ENCODE data around the gene IQCF6.

IQCF6 gene

GRCh38 chr3:51733859-51734571, 45.0 kb downstream of the IQCF6 start:
- Histone ChIP-seq H3K36me3 (ENCODE audit: insufficient read depth, low read depth, low read length) (no peaks in the 10 kb centered on the region), H3K4me3 (ENCODE audit: low read length) (peak overlapping the region; percentile 30; the same call in 1 of the 2 replicates)

GRCh38 chr3:51729042-51729633, 49.9 kb downstream of the IQCF6 start:
- Histone ChIP-seq H3K27me3 (ENCODE audit: insufficient read depth, low read length) (no peaks in the 10 kb centered on the region), H3K27ac (ENCODE audit: low read length) (no peak overlapping the region), H3K4me1 (ENCODE audit: insufficient read depth, low read length) (peaks cover under 1% of the 10 kb centered on the region; the same call in 1 of the 2 replicates), H3K36me3 (ENCODE audit: insufficient read depth, low read depth, low read length) (no peaks in the 10 kb centered on the region), H3K9ac (ENCODE audit: low read depth, low read length) (no peak overlapping the region), H3K9me3 (ENCODE audit: insufficient read depth, low read depth, low read length) (no peaks in the 10 kb centered on the region), H3K4me3 (ENCODE audit: low read length) (no peak overlapping the region)

More at GRCh38 chr3:51733859-51734571, 45.0 kb downstream of the IQCF6 start:
- Histone ChIP-seq H3K27me3 (ENCODE audit: insufficient read depth, low read length) (no peaks in the 10 kb centered on the region), H3K4me1 (ENCODE audit: insufficient read depth, low read length) (peaks cover 8% of the 10 kb centered on the region; the same call in 1 of the 2 replicates), H3K27ac (ENCODE audit: low read length) (no peak overlapping the region), H3K9ac (ENCODE audit: low read depth, low read length) (peak overlapping the region; percentile 60; the same call in 1 of the 2 replicates), H3K9me3 (ENCODE audit: insufficient read depth, low read depth, low read length) (no peaks in the 10 kb centered on the region)

Measured in iPS-20b (cell line).